GM19043 (cell line): Measurements from ENCODE around the gene NEUROG3.
"Not testable (repeated sequence)": the region's sequence is repeated elsewhere in the genome, so short reads cannot be mapped to it uniquely, and the experiment has no call there.

ENCODE experiments used
- ATAC-seq: cut with Tn5 transposase; IDR thresholded peaks from one replicate; pipeline ENCODE4 v1.9.1; 2021; ENCODE audit warnings: low read depth; ENCODE audit not compliant: unreplicated experiment

Gene NEUROG3

GRCh38 chr10:69572159-69573055, 815 bp downstream of the NEUROG3 start:
- no peak for ATAC-seq

- no peak for ATAC-seq
Observed at GRCh38 chr10:69571618-69572158, 1.5 kb downstream of the NEUROG3 start.

- no peak for ATAC-seq
Observed at GRCh38 chr10:69570050-69570816, 3.0 kb downstream of the NEUROG3 start.

GRCh38 chr10:69569396-69569934, 3.8 kb downstream of the NEUROG3 start:
- no peak for ATAC-seq

- ATAC-seq = no peak
Observed at GRCh38 chr10:69568472-69569395, 4.5 kb downstream of the NEUROG3 start.

GRCh38 chr10:69567920-69568319, 5.3 kb downstream of the NEUROG3 start:
- ATAC-seq = no peak

GRCh38 chr10:69562731-69563254, 10.4 kb downstream of the NEUROG3 start:
- ATAC-seq = no peak

GRCh38 chr10:69559525-69559924, 13.7 kb downstream of the NEUROG3 start:
- no peak for ATAC-seq

GRCh38 chr10:69558559-69558958, 14.7 kb downstream of the NEUROG3 start:
- ATAC-seq = no peak

GRCh38 chr10:69554611-69555010, 18.6 kb downstream of the NEUROG3 start:
- ATAC-seq = no peak

- no peak for ATAC-seq
Observed at GRCh38 chr10:69553328-69553727, 19.9 kb downstream of the NEUROG3 start.

- no peak for ATAC-seq
Observed at GRCh38 chr10:69552268-69552667, 21.0 kb downstream of the NEUROG3 start.

GRCh38 chr10:69549959-69550358, 23.3 kb downstream of the NEUROG3 start:
- ATAC-seq = no peak

GRCh38 chr10:69541463-69541862, 31.8 kb downstream of the NEUROG3 start:
- ATAC-seq = no peak

GRCh38 chr10:69538461-69538860, 34.8 kb downstream of the NEUROG3 start:
- ATAC-seq = no peak

GRCh38 chr10:69537449-69537848, 35.8 kb downstream of the NEUROG3 start:
- ATAC-seq = no peak

- not testable (repeated sequence) for ATAC-seq
Observed at GRCh38 chr10:69536521-69536920, 36.7 kb downstream of the NEUROG3 start.

GRCh38 chr10:69533658-69534057, 39.6 kb downstream of the NEUROG3 start:
- no peak for ATAC-seq

- no peak for ATAC-seq
Observed at GRCh38 chr10:69527961-69528360, 45.3 kb downstream of the NEUROG3 start.
